HG02798 (cell line): ENCODE data around the gene PLXNA4.

ENCODE experiments used
- ATAC-seq: cut with Tn5 transposase; IDR thresholded peaks from one replicate; pipeline ENCODE4 v1.9.1; 2021; ENCODE audit warnings: mild to moderate bottlenecking; ENCODE audit not compliant: unreplicated experiment, poor library complexity

Gene PLXNA4

GRCh38 chr7:132565441-132565840, 10.8 kb downstream of the PLXNA4 start:
- no peak for ATAC-seq

GRCh38 chr7:132564849-132565248, 11.4 kb downstream of the PLXNA4 start:
- no peak for ATAC-seq

- no peak for ATAC-seq
These were observed 12.2 kb downstream of the PLXNA4 start for GRCh38 chr7:132564090-132564489.

- ATAC-seq, result no peak
These were observed 13.6 kb downstream of the PLXNA4 start for GRCh38 chr7:132562690-132563089.

GRCh38 chr7:132561763-132562162, 14.5 kb downstream of the PLXNA4 start:
- no peak for ATAC-seq

- no peak for ATAC-seq
These were observed 15.3 kb downstream of the PLXNA4 start for GRCh38 chr7:132560825-132561529.

- ATAC-seq, result no peak
These were observed 16.2 kb downstream of the PLXNA4 start for GRCh38 chr7:132560105-132560504.

- ATAC-seq, result no peak
These were observed 17.5 kb downstream of the PLXNA4 start for GRCh38 chr7:132558815-132559214.

GRCh38 chr7:132557489-132558044, 18.7 kb downstream of the PLXNA4 start:
- ATAC-seq, result no peak

GRCh38 chr7:132554446-132554845, 21.8 kb downstream of the PLXNA4 start:
- no peak for ATAC-seq

GRCh38 chr7:132553031-132553430, 23.2 kb downstream of the PLXNA4 start:
- ATAC-seq, result no peak

- ATAC-seq, result no peak
These were observed 24.4 kb downstream of the PLXNA4 start for GRCh38 chr7:132551886-132552285.

GRCh38 chr7:132551439-132551838, 24.8 kb downstream of the PLXNA4 start:
- ATAC-seq, result no peak

GRCh38 chr7:132548489-132549078, 27.7 kb downstream of the PLXNA4 start:
- ATAC-seq, result no peak

- no peak for ATAC-seq
These were observed 28.4 kb downstream of the PLXNA4 start for GRCh38 chr7:132547821-132548220.

GRCh38 chr7:132546366-132547127, 29.7 kb downstream of the PLXNA4 start:
- ATAC-seq, result no peak

- no peak for ATAC-seq
These were observed 30.5 kb downstream of the PLXNA4 start for GRCh38 chr7:132545756-132546155.

GRCh38 chr7:132544999-132545398, 31.3 kb downstream of the PLXNA4 start:
- ATAC-seq, result no peak

- no peak for ATAC-seq
These were observed 32.2 kb downstream of the PLXNA4 start for GRCh38 chr7:132544025-132544424.

- ATAC-seq, result no peak
These were observed 33.4 kb downstream of the PLXNA4 start for GRCh38 chr7:132542895-132543294.

- ATAC-seq, result no peak
These were observed 34.6 kb downstream of the PLXNA4 start for GRCh38 chr7:132541656-132542055.
